Stimulated activated CD4-positive, alpha-beta T cell treated with anti-CD3 and anti-CD28 coated beads, Interleukin-15, amount 100 ng/mL, for 48 hours (primary cell): ENCODE data around the gene CDS1.
"Not testable (repeated sequence)": the region's sequence is repeated elsewhere in the genome, so short reads cannot be mapped to it uniquely, and the experiment has no call there.

Source experiments
- DNase-seq, 2 donors: peaks; one replicate each; pipeline ENCODE4 v3.0.0-alpha.2; 2020; ENCODE audit warnings: low read depth in 2 of 2

Gene CDS1

DNA sequence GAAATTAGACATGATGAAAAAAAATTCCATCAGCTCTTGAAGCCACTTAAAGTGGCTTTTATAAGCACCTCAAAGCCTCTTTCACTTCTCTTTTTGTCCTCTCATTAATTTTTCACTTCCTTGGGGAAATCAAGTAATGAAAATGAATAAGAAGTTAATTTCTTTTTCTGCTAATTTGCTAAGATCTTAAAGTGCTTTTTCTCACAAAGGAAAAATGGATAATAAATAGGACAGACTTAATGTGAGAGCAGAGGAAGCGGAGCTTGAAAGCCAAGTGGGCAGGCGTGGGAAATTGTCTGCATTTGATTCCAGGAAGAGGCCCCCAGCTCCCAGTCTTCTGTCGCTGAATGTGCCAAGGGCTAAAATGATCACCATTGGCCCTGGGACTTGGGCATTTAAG is 28.6 kb downstream of the CDS1 start:
- no peak for DNase-seq

DNA sequence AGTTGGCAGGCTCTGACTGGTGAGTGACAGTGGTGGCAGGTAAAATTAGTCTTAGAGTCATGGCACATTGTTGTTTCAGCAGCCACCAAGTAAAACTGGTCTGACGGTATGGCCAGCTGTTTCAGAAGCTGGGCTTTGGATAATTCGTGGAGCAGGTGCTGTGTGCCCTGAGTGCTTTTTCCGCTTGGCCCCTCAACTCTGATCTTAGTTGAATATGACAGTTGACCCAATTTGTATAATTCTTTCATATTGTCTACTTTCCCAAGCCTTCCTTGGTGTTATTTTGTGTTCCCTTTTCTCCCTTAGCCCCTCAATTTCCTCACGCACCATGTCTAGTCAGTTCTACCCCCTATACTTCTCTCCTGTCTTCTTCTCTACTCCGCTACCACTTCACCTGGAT is 32.0 kb downstream of the CDS1 start:
- DNase-seq = no peak

DNA sequence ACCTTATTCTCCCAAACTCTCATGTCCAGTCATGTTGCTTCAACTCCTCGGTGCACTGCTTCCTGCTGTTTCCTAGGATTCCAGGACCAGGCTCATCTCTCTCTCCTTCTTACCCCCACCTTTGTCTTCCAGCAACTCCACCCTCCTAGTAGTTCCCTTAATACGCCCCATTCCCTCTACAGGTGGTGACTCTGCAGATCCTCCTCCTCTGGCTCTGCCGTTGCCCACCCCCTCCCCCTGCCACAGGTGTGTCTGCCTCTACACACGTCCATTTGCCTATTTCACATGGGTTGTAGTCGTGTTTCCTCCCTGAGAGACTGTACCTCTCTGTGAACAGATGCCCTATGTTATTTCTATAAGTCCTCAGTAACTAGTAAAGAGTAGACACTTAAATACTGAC is 32.4 kb downstream of the CDS1 start:
- no peak for DNase-seq

DNA sequence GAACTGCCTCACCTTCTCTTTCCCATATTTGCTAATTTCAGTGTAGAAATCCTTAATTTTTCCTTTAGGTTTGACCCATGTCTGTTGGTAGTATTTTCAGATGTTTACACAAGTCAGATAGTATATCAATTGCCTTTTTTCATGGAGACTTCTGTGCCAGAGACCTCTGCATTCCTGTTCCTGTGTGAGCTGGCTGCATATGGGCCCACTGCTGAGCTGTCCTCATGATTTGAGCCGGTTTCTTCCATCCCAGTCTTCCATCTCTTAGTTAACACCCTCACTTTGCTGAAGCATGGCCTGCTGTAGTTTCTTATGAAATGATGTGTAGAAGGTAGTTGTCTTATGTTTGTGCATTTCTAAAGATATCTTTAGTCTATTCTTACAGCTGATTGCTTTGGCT is 40.0 kb downstream of the CDS1 start:
- DNase-seq = no peak

DNA sequence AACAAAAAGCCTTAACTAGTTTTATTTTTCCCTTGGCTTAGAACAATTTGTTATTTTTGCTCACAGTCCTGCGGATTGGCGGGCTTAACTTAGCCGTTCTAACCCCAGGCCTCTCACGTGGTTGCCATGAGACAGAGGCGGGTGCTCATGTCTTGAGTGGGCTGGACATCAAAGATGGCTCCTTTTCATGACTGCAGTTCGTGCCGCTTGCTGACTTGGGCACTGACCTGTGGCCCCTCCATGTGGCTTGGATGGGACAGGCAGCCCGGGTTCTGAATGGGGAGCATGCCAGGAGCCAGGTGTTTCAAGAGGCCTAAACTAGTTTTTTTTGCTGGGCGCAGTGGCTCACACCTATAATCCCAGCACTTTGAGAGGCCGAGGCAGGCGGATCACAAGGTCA is 40.7 kb downstream of the CDS1 start:
- no peak for DNase-seq

DNA sequence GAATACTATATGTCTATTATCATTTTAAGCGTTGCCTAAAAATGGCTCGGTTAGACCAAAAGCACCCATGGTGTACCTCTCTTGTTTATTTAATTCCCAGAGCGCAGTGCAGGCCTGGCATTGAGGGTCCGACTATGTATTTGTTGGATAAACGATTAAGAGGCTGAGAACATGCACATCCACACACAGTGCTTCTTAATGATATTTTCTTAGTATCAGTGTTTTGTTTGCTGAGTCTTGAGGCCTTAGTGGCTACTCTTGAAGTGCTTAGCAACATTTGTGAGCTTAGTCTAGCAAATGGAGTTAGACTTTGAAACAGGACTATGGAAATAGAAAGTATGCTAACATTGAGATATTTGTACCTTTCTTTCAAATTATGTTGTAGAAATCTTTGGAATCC is 43.7 kb downstream of the CDS1 start:
- DNase-seq = no peak

DNA sequence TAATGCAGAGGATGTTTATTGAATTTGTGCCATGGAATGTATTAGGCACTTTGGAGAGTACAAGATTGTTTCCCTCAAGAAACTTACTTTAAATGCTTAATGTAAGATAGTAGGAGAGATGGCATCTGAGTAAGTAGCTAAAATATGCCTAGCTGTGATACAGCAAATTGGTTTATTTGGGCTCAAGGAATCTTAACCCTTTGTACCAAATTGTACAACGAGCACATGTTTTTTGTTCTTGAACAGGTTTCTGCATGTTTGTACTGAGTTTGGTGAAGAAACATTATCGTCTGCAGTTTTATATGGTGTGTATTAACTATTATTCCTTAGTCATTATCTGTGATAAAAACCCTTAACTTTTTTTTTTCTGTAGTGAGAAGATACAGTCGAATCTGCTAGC is 48.6 kb downstream of the CDS1 start:
- DNase-seq = no peak

DNA sequence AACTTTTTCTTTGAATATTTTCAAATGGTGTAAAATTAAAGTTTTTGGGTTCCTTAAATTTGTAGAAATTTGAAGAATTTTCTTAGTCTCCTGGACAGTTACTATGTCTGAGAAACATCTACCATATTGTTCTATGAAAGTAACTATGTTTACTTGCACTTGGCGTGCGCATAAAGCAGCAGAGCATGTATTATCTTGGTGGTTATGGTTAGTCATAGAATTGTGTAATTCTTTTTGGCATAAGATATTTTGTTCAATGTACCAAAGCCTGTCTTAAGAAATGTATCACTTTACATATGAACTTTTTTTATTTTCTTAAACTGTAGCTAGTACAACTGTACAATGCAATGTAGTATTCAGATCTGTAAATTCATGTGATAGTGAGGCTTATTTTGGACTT is 49.2 kb downstream of the CDS1 start:
- no peak for DNase-seq

DNA sequence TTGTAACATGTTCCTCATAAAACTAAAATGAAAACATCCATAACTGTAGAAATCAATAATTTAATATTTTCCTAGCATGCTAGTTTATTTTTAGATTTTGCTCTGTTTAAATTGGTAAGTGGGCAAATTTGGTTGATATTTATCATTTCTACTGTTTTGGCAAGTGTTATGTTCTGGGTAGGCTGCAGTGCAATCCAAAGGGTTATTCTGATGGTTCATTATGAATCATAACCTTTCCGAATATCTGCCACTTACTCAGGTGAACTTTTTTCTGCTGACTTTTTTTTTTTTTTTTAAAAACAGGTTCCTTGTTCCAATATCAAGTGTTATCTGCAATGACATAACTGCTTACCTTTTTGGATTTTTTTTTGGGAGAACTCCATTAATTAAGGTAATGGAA is 52.0 kb downstream of the CDS1 start:
- no peak for DNase-seq

DNA sequence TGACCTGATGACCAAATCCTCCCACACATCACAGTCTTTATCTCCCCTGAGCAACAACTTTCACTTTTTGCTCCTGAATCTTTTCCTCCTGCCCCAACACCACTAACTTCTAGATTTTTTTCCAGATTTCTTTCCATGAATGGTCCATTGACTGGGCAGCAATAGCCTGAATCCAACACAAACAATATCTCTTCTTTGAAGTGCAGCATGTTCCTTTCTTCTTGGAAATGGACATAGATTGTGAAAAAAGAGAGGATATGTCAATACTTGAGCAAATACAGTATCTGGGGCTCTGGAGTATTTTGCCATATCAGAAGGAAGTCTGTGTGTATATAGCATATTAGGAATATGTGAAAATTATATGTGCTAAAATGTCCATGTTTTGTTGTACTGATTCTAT is 55.2 kb downstream of the CDS1 start:
- no peak for DNase-seq

DNA sequence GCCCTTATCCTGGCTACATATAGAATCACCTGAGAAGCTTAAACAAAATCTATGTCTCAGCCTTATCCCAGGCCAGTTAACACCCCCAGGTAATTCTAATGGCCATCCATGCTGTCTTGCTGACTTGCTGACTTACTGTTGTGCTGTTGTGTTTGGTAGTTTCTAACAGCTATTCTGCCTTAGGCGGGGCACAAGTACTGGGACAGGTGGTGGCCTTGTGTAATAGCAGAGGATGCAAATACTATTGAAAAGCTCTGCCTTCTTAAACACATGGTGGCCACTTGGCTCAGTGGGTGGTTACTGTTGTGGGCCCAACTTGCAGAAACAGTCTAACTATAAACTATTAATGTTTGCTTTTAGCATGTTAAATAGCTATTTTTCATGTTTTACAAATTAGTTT is 56.2 kb downstream of the CDS1 start:
- no peak for DNase-seq

DNA sequence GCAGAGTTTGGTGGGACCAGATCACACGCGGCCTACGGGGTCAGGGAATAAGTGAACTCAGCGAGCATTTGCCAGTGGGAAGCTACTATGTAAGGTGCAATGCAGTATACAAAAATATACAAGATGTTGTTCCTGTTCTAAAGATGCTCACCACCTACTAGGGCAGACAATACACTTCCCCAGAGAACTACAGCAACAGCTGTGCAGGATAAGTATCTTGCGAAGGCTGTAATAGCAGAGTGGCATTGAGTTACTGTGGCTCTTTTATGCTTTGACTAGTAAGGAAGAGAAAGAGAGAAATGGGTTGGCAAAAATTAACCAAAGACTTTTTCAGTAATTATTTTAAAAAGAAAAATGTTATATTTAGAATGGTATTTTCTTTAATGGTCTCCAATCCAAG is 61.2 kb downstream of the CDS1 start:
- no peak for DNase-seq

DNA sequence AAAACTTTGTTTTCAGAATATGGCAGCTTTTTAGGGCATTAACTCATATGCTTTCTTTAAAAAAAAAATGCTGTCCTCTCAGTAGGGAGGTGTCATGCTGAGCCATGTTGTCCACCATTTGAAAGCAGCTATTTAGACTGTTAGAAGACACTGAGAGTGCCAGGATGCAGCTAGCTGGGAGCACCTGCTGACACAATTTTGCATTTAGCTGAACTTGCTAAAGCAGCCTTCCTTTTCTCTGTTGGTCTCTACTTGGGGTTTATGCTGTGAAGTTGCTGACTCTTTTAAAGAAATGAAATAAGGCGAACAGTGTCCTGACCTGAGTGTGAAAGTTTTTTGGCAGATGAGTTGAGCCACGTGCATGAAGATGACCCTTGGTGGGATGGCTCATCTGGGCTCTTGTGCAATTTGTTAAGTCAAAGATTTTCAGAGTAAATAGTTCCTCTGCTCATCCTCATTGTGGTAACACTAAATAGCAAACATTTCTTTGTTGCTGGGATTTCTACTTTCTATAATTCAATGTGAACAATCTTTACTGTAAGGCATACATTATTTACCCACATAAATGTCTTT is 64.5 kb downstream of the CDS1 start:
- no peak for DNase-seq

DNA sequence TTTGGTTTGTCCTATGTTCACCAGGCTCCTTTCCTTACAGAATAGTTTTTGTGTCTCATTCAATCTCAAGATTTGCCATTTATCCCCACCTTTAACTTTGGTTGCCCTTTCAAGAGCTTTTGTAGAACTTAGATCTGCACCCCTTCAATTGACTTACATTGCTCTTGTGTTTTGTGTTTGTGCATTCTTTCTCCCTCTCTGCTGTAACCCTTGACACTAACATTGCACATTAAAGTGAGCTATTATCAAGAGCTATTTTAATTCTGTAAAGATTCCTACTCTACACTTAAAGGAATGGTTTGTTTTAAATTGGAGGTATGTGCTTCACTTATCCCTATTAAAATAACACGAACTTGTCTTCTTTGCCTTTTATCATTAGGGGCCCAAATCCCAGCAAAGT is 65.3 kb downstream of the CDS1 start:
- DNase-seq = no peak

DNA sequence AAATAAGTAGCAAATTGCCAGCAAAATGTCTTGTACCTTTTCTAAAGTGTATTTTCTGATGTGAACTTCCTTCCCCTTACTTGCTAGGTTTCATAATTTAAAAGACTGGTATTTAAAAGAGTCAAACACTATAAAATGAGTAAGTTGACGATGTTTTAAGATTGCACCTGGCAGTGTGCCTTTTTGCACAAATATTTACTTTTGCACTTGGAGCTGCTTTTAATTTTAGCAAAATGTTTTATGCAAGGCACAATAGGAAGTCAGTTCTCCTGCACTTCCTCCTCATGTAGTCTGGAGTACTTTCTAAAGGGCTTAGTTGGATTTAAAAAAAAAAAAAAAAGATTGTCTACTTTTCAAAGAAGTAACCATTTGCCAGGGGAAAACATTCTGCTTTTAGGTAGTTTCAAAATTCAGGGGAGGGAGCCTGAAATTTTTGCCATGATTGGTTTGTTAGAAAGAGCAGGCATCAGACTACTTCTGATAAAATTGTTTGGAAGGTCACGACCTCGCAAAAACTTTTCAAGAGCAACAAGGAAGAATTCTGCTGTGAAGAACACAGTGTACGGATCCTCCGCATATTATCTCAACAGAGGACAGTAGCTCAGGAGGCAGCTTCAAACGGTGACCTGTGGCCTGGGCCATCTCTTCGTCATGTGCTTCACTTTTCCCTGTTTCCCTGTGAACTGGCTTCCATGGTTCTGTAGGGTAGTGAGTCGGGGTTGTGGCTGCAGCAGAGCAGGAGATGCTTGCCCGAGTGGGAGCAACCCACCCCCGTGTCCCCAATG is 66.1 kb downstream of the CDS1 start:
- DNase-seq = no peak

DNA sequence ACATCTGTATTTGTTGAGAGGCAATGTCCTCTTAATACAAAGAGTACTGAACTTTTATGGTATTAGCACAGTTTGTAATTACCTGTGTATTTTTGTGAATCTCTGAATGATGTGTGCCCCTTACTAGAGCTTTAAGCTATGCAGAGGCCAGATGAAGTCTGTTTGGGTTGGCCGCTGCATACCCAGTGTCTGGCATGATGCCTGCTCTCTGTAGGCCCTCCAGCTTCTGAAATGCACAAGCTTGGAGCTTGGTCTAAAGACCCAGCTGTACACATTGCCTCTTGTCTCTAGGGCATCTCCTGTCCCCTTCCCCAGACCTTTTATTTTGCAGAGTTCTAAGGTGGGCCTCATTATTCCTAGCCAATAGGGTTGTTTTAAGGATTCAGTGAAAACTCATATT is 68.6 kb downstream of the CDS1 start:
- no peak for DNase-seq

DNA sequence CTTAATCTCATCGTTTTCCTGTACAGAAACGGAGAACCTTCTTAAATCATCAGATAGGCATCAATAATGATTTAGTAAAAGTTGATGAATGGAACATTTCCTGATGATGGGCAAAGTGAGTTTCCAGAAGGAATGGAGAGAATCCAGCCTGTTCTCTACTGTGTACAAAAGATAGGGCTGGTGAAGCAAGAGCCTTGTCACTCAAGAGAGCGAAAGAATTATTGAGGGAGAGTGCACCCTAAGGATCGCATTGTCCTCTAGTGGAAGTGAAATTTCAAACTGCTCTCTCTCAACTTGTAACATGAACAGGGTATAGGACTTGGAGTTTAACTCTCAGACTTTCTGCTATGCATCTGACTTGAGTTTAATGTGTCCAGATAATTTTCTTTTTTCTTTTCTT is 69.6 kb downstream of the CDS1 start:
- no peak for DNase-seq

DNA sequence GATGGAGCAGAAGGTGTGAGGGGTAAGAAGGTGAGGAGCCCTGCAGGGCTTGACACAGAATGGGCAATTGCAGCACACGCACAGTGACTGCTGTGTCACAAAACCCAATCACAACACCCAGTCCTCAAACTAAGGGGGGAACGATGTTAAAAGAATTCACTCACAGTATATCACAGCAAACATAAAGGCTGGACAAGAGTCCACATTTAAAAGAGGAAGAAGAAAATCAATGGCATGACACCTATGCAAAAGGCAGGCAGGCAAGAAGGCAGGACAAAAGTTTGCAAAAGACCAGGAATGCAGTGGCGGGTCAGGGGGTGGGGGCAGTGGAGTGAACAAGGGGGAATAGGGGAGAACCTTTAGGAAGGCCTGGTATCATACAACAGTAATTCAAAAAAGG is 77.7 kb downstream of the CDS1 start:
- no peak for DNase-seq

DNA sequence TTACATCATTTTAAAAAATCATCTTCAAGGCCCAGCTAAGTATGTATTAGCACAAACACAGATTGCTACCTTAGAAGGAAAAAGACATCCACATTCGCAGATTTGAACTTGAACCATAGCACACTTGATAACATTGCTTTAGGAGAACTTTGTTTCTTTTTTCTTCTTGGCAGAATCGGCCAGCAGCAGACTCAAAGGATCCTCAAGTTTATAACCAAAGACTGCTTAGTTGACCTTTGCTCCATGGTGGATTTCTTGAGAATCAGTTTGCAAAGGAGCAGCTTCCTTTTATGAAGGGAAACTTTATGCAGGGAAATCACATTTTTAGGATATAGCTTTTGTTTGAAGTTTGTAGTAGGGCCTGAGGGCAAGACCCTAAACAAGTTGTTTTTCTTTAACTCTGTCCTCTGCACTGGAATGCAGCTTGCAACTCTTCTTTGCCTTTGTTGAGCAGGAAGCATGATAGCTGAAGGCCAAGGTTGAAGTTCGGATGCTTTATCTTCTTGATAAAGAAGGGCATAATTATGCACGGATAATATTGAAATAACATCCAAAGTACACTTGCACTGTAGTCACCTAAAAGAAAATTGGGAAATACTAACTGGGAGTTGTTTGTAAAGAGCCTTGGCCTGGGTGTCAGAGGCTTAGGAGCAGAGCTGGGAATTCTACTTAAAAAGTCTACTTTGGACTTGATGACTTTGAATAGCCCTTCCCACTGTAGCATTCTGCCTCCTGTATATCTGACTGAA is 78.4 kb downstream of the CDS1 start:
- DNase-seq = no peak

DNA sequence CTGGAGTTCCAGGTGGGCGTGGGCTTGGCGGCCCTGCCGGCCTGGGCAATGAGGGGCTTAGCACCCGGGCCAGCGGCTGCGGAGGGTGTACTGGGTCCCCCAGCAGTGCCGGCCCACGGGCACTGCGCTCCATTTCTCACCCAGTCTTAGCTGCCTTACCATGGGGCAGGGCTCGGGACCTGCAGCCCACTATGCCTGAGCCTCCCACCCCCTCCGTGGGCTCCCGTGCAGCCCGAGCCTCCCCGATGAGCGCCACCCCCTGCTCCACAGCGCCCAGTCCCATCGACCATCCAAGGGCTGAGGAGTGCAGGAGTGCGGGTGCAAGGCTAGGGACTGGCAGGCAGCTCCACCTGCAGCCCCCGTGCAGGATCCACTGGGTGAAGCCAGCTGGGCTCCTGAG is 81.8 kb downstream of the CDS1 start:
- DNase-seq = not testable (repeated sequence)

DNA sequence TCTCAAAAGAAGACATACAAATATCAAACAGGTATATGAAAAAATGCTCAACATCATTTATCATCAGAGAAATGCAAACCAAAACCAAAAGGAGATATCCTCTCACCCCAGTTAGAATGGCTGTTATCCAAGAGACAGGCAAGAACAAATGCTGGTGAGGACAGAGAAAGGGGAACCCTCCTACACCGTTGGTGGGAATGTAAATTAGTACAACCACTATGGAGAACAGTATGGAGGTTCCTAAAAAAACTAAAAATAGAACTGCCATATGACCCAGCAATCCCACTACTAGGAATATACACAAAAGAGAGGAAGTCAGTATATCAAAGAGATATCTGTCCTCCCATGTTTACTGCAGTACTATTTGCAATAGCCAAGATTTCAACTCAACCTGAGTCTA is 83.5 kb downstream of the CDS1 start:
- DNase-seq = no peak

DNA sequence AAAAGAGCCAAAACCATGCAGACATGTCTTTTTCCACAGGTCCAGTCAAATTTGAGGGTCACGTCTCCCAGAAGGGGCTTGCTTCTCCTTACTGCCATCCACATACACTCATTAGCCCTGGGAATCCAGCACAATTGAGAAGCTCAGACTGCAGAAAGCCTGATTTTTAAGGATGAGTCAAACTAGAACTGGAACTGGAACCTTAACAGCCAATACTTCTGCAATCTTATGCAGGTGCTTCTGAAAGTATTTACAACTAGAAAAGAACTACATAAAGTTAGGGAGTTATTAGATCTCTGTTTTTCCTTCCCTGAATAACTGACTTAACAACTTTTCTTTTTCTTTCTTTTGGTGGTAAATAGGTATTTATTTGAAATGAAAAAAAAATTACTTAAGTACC is 86.3 kb downstream of the CDS1 start:
- no peak for DNase-seq

DNA sequence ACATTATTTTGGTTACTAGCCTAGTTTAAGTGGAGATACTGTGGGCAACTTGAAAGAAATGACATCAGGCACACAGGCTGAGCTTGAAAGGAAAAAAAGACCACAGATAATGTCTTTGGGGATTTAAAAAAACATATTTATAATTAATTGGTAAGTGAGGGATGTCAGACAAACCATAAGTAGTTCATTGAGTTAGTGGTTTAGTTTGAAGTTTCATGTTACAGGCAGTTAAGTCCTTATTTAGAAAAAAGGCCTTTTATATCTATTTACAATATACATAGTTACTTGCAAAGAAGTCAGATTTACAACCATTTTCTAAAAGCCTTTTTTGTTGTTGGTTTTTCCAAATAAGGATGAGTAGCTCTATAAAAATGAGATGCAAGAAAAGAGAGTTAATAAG is 89.2 kb downstream of the CDS1 start:
- DNase-seq = no peak
